T-helper 17 cell (primary cell): ENCODE results near the gene TGIF2. TPM values are rescaled to one million over a fixed set of nuclear protein-coding genes. Genes with fewer than 3 reads are reported as not detected.

ENCODE experiments used
- ATAC-seq: fragments of 150-1000 bp; cut with Tn5 transposase; 2 replicates; pipeline ENCODE4 v1.10.0; 2021; ENCODE audit warnings: mild to moderate bottlenecking, moderate library complexity
- DNase-seq, 3 donors: peaks; one replicate each; pipeline versions ENCODE4 v3.0.0 to v3.0.0-alpha.2; 2020 to 2021
- H3K9me3 ChIP-seq: one replicate; pipeline ENCODE4 v1.7.0; 2013; ENCODE audit warnings: low read length, mild to moderate bottlenecking; ENCODE audit not compliant: control insufficient read depth, poor library complexity, severe bottlenecking
- H3K27ac Mint-ChIP-seq: one replicate; pipeline ENCODE4 v1.8.0; 2022; ENCODE audit warnings: mild to moderate bottlenecking, moderate library complexity, mixed read lengths
- H3K27me3 Mint-ChIP-seq: one replicate; pipeline ENCODE4 v1.8.0; 2022; ENCODE audit warnings: mixed read lengths
- H3K36me3 Mint-ChIP-seq: one replicate; pipeline ENCODE4 v1.8.0; 2022; ENCODE audit warnings: low read depth, mixed read lengths
- H3K4me1 Mint-ChIP-seq: one replicate; pipeline ENCODE4 v1.8.0; 2022; ENCODE audit warnings: mild to moderate bottlenecking, mixed read lengths
- H3K4me3 Mint-ChIP-seq: one replicate; pipeline ENCODE4 v1.8.0; 2022; ENCODE audit warnings: mild to moderate bottlenecking, moderate library complexity, mixed read lengths
- total RNA-seq, 4 donors: library from RNA in 2 of 4; stranded (reverse) in 2 of 4; gene quantifications; one replicate each; pipeline ENCODE4 v1.2.3 and lab custom pipeline; 2022 to 2026

The TGIF2 gene
- 10 to 100 TPM; 32.8 to 38.5 TPM for total RNA-seq
- total RNA-seq (lab: John Stamatoyannopoulos, UW), result 37.2 to 44.5 reads per million in 2 donors

- Mint-ChIP-seq H3K27me3 (no peaks in the 10 kb centered on the region), H3K36me3 (peaks cover 3% of the 10 kb centered on the region), H3K27ac (peak within 1 kb of the TSS; percentile 97), H3K4me3 (peak within 1 kb of the TSS; percentile 98), H3K4me1 (peaks cover 28% of the 10 kb centered on the region)
- DNase-seq, result peak; percentile 72 to 92 (median 86)
- H3K9me3 ChIP-seq, result no peaks in the 10 kb centered on the region
- peak; percentile 79 for ATAC-seq
These were observed at the start of gene TGIF2 for GRCh38 chr20:36573103-36573797. TSS of gene TGIF2 (plus strand) at chr20:36573597. CDS start at chr20:36578775, 5,178 bp downstream.

GRCh38 chr20:36525620-36526365 lies 47.6 kb upstream of the TGIF2 start:
- ATAC-seq, result no peak
- Mint-ChIP-seq H3K36me3 (peaks cover 2% of the 10 kb centered on the region), H3K4me3 (no peak overlapping the region), H3K27me3 (no peaks in the 10 kb centered on the region), H3K4me1 (peaks cover 2% of the 10 kb centered on the region), H3K27ac (no peak overlapping the region)
- no peaks in the 10 kb centered on the region for H3K9me3 ChIP-seq
- DNase-seq, result no peak

GRCh38 chr20:36526521-36527011 lies 46.8 kb upstream of the TGIF2 start:
- Mint-ChIP-seq H3K4me1 (peaks cover 1% of the 10 kb centered on the region), H3K36me3 (peaks cover 1% of the 10 kb centered on the region), H3K27ac (no peak overlapping the region), H3K27me3 (no peaks in the 10 kb centered on the region), H3K4me3 (peak overlapping the region; percentile 12)
- DNase-seq (no peak), ATAC-seq (no peak)
- H3K9me3 ChIP-seq, result no peaks in the 10 kb centered on the region

- no peak for ATAC-seq
- no peaks in the 10 kb centered on the region for H3K27me3 Mint-ChIP-seq
- no peaks in the 10 kb centered on the region for H3K4me1 Mint-ChIP-seq
- H3K4me3 Mint-ChIP-seq, result no peak overlapping the region
- no peak overlapping the region for H3K27ac Mint-ChIP-seq
- no peak for DNase-seq
- H3K9me3 ChIP-seq, result no peaks in the 10 kb centered on the region
- no peaks in the 10 kb centered on the region for H3K36me3 Mint-ChIP-seq
These were observed 45.9 kb upstream of the TGIF2 start for GRCh38 chr20:36527331-36528125.

GRCh38 chr20:36528176-36528874 lies 45.1 kb upstream of the TGIF2 start:
- no peaks in the 10 kb centered on the region for H3K4me1 Mint-ChIP-seq
- no peaks in the 10 kb centered on the region for H3K27me3 Mint-ChIP-seq
- H3K9me3 ChIP-seq, result no peaks in the 10 kb centered on the region
- ATAC-seq, result no peak
- H3K4me3 Mint-ChIP-seq, result no peak overlapping the region
- no peak overlapping the region for H3K27ac Mint-ChIP-seq
- no peaks in the 10 kb centered on the region for H3K36me3 Mint-ChIP-seq
- no peak for DNase-seq

- DNase-seq (no peak), ATAC-seq (no peak)
- no peaks in the 10 kb centered on the region for H3K9me3 ChIP-seq
- Mint-ChIP-seq H3K4me3 (no peak overlapping the region), H3K27ac (no peak overlapping the region), H3K36me3 (no peaks in the 10 kb centered on the region), H3K4me1 (no peaks in the 10 kb centered on the region), H3K27me3 (no peaks in the 10 kb centered on the region)
These were observed 44.5 kb upstream of the TGIF2 start for GRCh38 chr20:36528875-36529417.

GRCh38 chr20:36532388-36532787 lies 41.0 kb upstream of the TGIF2 start:
- no peak for ATAC-seq
- no peak overlapping the region for H3K4me3 Mint-ChIP-seq
- no peak overlapping the region for H3K27ac Mint-ChIP-seq
- no peaks in the 10 kb centered on the region for H3K9me3 ChIP-seq
- H3K36me3 Mint-ChIP-seq, result no peaks in the 10 kb centered on the region
- DNase-seq, result no peak
- no peaks in the 10 kb centered on the region for H3K4me1 Mint-ChIP-seq
- no peaks in the 10 kb centered on the region for H3K27me3 Mint-ChIP-seq

GRCh38 chr20:36532822-36533221 lies 40.6 kb upstream of the TGIF2 start:
- H3K4me3 Mint-ChIP-seq, result no peak overlapping the region
- DNase-seq (no peak), ATAC-seq (no peak)
- no peaks in the 10 kb centered on the region for H3K9me3 ChIP-seq
- no peaks in the 10 kb centered on the region for H3K27me3 Mint-ChIP-seq
- H3K27ac Mint-ChIP-seq, result no peak overlapping the region
- no peaks in the 10 kb centered on the region for H3K4me1 Mint-ChIP-seq
- H3K36me3 Mint-ChIP-seq, result no peaks in the 10 kb centered on the region

GRCh38 chr20:36538026-36538722 lies 35.2 kb upstream of the TGIF2 start:
- H3K27ac Mint-ChIP-seq, result no peak overlapping the region
- H3K4me3 Mint-ChIP-seq, result no peak overlapping the region
- no peaks in the 10 kb centered on the region for H3K27me3 Mint-ChIP-seq
- no peak for DNase-seq
- no peak for ATAC-seq
- H3K9me3 ChIP-seq, result no peaks in the 10 kb centered on the region
- no peaks in the 10 kb centered on the region for H3K36me3 Mint-ChIP-seq
- no peaks in the 10 kb centered on the region for H3K4me1 Mint-ChIP-seq

GRCh38 chr20:36540551-36541211 lies 32.7 kb upstream of the TGIF2 start:
- no peaks in the 10 kb centered on the region for H3K36me3 Mint-ChIP-seq
- no peaks in the 10 kb centered on the region for H3K9me3 ChIP-seq
- no peak overlapping the region for H3K27ac Mint-ChIP-seq
- no peaks in the 10 kb centered on the region for H3K4me1 Mint-ChIP-seq
- DNase-seq (no peak), ATAC-seq (no peak)
- no peaks in the 10 kb centered on the region for H3K27me3 Mint-ChIP-seq
- H3K4me3 Mint-ChIP-seq, result peak overlapping the region; percentile 5

- ATAC-seq, result peak; percentile 39
- Mint-ChIP-seq H3K27me3 (no peaks in the 10 kb centered on the region), H3K4me1 (peaks cover 3% of the 10 kb centered on the region), H3K36me3 (no peaks in the 10 kb centered on the region), H3K4me3 (peak within 1 kb of the TSS; percentile 5), H3K27ac (no peak within 1 kb of the TSS)
- no peaks in the 10 kb centered on the region for H3K9me3 ChIP-seq
- no peak for DNase-seq
These were observed 32.1 kb upstream of the TGIF2 start, which contains the start of gene MYL9 for GRCh38 chr20:36541227-36541767. TSS of gene MYL9 (plus strand) at chr20:36541519. CDS start at chr20:36544885, 3,366 bp downstream.
